ENCODE data around the gene ZNF691.
"Not testable (repeated sequence)": the region's sequence is repeated elsewhere in the genome, so short reads cannot be mapped to it uniquely, and the experiment has no call there.

The ZNF691 gene

GRCh38 chr1:42852608-42852980, 6.2 kb downstream of the ZNF691 start:
- POLR2A ChIA-PET = no interaction called here
- no peaks in the 10 kb centered on the region for H3K9me3 ChIP-seq (ENCODE audit: control insufficient read depth, insufficient read depth, low read depth, low read length)
- no peak overlapping the region for H3K4me3 ChIP-seq (ENCODE audit: low read depth, low read length)
- peaks cover 10 to 51% of the 10 kb centered on the region in 2 experiments; a peak in 2 of 3 replicates for H3K36me3 ChIP-seq (ENCODE audit: control insufficient read depth in 2 of 2, insufficient read depth in 1 of 2, low read length in 2 of 2)
- CTCF ChIA-PET = no interaction called here
- TF ChIP-seq BCL6B (tag by site-specific recombination; IDR thresholded peaks at IDR 0.05) (no peak), FEZF1 (tag by site-specific recombination; IDR thresholded peaks at IDR 0.05) (peak; percentile 51), ZNF585B (tag by site-specific recombination; IDR thresholded peaks at IDR 0.05) (no peak), ZNF621 (tag by site-specific recombination; IDR thresholded peaks at IDR 0.05) (no peak)
- no peaks in the 10 kb centered on the region for H3K4me1 ChIP-seq (ENCODE audit: control insufficient read depth, insufficient read depth, low read length)
- H3K27ac ChIP-seq (ENCODE audit: extremely low read depth, low read depth, low read length) = no peak overlapping the region

DNA sequence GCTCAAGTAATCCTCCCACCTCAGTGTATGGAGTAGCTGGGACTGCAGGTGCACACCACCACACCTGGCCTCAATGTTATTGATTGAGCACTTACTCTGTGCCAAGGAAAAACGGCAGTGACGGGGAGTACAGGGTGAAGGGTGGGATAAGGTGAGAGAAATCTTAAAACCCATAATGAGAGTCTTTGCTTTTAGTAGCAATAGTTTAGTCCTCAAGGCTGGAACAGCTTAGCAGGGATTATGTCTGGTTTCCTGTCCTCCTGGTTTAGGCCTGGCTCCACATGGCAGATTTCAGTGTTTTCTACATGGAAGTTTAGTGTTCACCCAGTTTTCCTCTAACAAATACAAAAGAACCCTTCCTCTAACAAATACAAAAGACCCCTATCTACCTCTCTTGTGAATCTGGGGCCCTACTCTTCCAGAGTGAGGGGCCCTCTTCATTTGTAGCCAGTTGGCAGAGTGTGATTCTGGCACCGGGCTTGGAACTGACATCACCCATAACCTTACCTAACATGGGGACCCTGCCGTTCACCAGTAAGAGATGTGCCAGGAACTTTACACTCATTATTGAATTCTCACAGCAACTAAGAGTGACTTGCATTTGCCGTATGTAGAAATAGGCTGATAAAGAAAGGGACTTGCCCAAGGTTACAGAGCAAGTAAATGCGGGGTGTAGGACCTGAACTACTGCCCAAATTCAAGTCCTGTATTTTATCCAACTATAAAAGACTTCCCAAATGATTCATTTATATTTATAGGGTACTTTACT, 6.9 kb downstream of the ZNF691 start:
- Histone ChIP-seq H3K9me3 (ENCODE audit: control insufficient read depth, insufficient read depth, low read depth, low read length) (no peaks in the 10 kb centered on the region), H3K27ac (ENCODE audit: extremely low read depth, low read depth, low read length) (no peak overlapping the region), H3K36me3 (ENCODE audit: control insufficient read depth in 2 of 2, insufficient read depth in 1 of 2, low read length in 2 of 2) (peaks cover 10 to 50% of the 10 kb centered on the region in 2 experiments; a peak in 2 of 3 replicates), H3K4me1 (ENCODE audit: control insufficient read depth, insufficient read depth, low read length) (no peaks in the 10 kb centered on the region), H3K4me3 (ENCODE audit: low read depth, low read length) (no peak overlapping the region)
- TF ChIP-seq SALL2 (tag by site-specific recombination; IDR thresholded peaks at IDR 0.05; ENCODE audit: borderline replicate concordance) = no peak
- TF ChIP-seq ZFP69B (tag by site-specific recombination; IDR thresholded peaks at IDR 0.05) = no peak
- TF ChIP-seq ZNF223 (tag by site-specific recombination; IDR thresholded peaks at IDR 0.05) = no peak
- TF ChIP-seq ZNF354C (tag by site-specific recombination; IDR thresholded peaks at IDR 0.05; ENCODE audit: borderline replicate concordance, low read depth) = no peak
- no peak for TF ChIP-seq ZBTB17 (tag by site-specific recombination; IDR thresholded peaks at IDR 0.05)
- no peak for TF ChIP-seq ZNF214 (tag by site-specific recombination; IDR thresholded peaks at IDR 0.05; ENCODE audit: borderline replicate concordance)
- TF ChIP-seq PRDM1 (tag by site-specific recombination; IDR thresholded peaks at IDR 0.05) = no peak
- no peak for TF ChIP-seq ZNF701 (tag by site-specific recombination; IDR thresholded peaks at IDR 0.05)
- TF ChIP-seq RBAK (tag by site-specific recombination; IDR thresholded peaks at IDR 0.05) = no peak
- no peak for TF ChIP-seq GLIS2 (tag by site-specific recombination; IDR thresholded peaks at IDR 0.05)
- no peak for TF ChIP-seq ZNF391 (tag by site-specific recombination; IDR thresholded peaks at IDR 0.05; ENCODE audit: borderline replicate concordance, low read depth)
- TF ChIP-seq ZFHX2 (tag by site-specific recombination; conservative IDR thresholded peaks at IDR 0.05) = no peak
- TF ChIP-seq HOXA7 (CRISPR knock-in tag; IDR thresholded peaks at IDR 0.05; ENCODE audit: borderline replicate concordance) = no peak
- TF ChIP-seq, protein P1, sequence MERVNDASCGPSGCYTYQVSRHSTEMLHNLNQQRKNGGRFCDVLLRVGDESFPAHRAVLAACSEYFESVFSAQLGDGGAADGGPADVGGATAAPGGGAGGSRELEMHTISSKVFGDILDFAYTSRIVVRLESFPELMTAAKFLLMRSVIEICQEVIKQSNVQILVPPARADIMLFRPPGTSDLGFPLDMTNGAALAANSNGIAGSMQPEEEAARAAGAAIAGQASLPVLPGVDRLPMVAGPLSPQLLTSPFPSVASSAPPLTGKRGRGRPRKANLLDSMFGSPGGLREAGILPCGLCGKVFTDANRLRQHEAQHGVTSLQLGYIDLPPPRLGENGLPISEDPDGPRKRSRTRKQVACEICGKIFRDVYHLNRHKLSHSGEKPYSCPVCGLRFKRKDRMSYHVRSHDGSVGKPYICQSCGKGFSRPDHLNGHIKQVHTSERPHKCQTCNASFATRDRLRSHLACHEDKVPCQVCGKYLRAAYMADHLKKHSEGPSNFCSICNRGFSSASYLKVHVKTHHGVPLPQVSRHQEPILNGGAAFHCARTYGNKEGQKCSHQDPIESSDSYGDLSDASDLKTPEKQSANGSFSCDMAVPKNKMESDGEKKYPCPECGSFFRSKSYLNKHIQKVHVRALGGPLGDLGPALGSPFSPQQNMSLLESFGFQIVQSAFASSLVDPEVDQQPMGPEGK (tag by site-specific recombination; IDR thresholded peaks at IDR 0.05) = no peak
- TF ChIP-seq ZXDB (tag by site-specific recombination; IDR thresholded peaks at IDR 0.05) = no peak
- no peak for TF ChIP-seq ZNF335 (tag by site-specific recombination; conservative IDR thresholded peaks at IDR 0.05)
- ChIA-PET POLR2A (no interaction called here), CTCF (no interaction called here)

DNA sequence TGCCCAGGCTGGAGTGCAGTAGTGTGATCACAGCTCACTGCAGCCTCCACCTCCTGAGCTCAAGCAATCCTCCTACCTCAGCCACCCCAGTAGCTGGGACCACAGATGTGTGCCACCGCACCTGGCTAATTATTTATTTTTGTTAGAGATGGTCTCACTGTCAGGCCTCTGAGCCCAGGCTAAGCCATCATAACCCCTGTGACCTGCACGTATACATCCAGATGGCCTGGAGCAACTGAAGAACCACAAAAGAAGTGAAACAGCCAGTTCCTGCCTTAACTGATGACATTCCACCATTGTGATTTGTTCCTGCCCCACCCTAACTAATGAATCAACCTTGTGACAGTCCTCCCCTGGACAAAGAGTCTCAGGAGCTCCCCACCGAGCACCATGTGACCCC, 10.1 kb downstream of the ZNF691 start:
- H3K9me3 ChIP-seq (ENCODE audit: control insufficient read depth, insufficient read depth, low read depth, low read length); H3K4me1 ChIP-seq (ENCODE audit: control insufficient read depth, insufficient read depth, low read length); H3K27ac ChIP-seq (ENCODE audit: extremely low read depth, low read depth, low read length); H3K4me3 ChIP-seq (ENCODE audit: low read depth, low read length): not testable (repeated sequence)
- H3K36me3 ChIP-seq (ENCODE audit: control insufficient read depth in 2 of 2, insufficient read depth in 1 of 2, low read length in 2 of 2) = peaks cover 0 to 18% of the 10 kb centered on the region in 2 experiments; a peak in 1 of 3 replicates
- POLR2A ChIA-PET = interaction anchor here (1.5 kb wide), 1 partner anchor 10 kb away, joined by 8 read pairs; the partner anchor contains the start of gene ZNF691
- CTCF ChIA-PET = interaction anchor here (1.3 kb wide), 1 partner anchor 9 kb away, joined by 3 read pairs; no protein-coding TSS in a partner anchor

GRCh38 chr1:42859366-42859765, 13.0 kb downstream of the ZNF691 start:
- CTCF ChIA-PET = not testable (repeated sequence)

More at GRCh38 chr1:42859366-42859765, 13.0 kb downstream of the ZNF691 start:
- H3K4me3 ChIP-seq (ENCODE audit: low read depth, low read length); H3K9me3 ChIP-seq (ENCODE audit: control insufficient read depth, insufficient read depth, low read depth, low read length); H3K36me3 ChIP-seq (ENCODE audit: control insufficient read depth in 2 of 2, insufficient read depth in 1 of 2, low read length in 2 of 2); H3K4me1 ChIP-seq (ENCODE audit: control insufficient read depth, insufficient read depth, low read length); H3K27ac ChIP-seq (ENCODE audit: extremely low read depth, low read depth, low read length); POLR2A ChIA-PET: not testable (repeated sequence)
